Measurements from ENCODE around the gene FBXO42.
A peak's percentile ranks its signal among the peaks of the same experiment; 100 is the strongest.
"Not testable (repeated sequence)": the region's sequence is repeated elsewhere in the genome, so short reads cannot be mapped to it uniquely, and the experiment has no call there.

Gene FBXO42

GRCh38 chr1:16260814-16261213 is 91.5 kb downstream of the FBXO42 start:
- no peak for DNase-seq (ENCODE audit: low read depth)

DNA sequence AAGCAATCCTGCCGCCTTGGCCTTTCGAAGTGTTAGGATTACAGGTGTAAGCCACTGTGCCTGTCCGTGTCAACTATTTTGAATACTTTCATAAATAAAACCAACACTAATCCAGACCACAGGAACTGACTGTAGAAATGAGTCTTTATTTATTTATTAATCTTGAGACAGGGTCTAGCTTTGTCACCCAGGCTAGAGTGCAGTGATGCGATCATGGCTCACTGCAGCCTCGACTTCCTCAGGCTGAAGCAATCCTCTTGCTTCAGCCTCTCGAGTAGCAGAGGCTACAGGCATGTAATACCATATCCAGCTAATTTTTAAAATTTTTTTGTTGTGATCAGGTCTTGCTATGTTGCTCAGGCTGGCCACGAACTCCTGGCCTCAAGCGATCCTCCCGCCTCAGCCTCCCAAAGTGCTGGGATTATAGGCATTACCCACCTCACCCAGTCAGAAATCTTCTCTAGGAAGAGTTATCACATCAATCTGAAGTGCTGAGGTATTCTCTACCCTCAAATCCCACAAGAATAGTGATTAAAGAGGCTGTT is 93.6 kb downstream of the FBXO42 start:
- no peak for DNase-seq (ENCODE audit: low read depth)

GRCh38 chr1:16257968-16258367 is 94.3 kb downstream of the FBXO42 start:
- no peak for DNase-seq (ENCODE audit: low read depth)

DNA sequence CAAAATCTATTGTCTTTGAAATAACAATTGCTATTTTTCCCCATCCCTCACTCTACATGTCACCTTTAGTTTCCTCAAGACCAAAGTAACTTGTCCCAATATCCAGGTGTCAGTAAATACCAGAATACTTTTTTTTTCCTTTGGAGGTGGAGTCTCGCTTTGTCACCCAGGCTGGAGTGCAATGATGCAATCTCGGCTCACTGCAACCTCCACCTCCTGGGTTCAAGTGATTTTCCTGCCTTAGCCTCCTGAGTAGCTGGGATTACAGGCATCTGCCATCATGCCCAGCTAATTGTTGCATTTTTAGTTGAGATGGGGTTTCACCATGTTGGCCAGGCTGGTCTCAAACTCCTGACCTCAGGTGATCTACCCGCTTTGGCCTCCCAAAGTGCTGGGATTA is 94.7 kb downstream of the FBXO42 start:
- DNase-seq (ENCODE audit: low read depth) = not testable (repeated sequence)

- no peak for DNase-seq (ENCODE audit: low read depth)
These were observed 95.8 kb downstream of the FBXO42 start for GRCh38 chr1:16256478-16256877.

GRCh38 chr1:16254263-16254928 is 97.9 kb downstream of the FBXO42 start:
- no peak for DNase-seq (ENCODE audit: low read depth)

DNA sequence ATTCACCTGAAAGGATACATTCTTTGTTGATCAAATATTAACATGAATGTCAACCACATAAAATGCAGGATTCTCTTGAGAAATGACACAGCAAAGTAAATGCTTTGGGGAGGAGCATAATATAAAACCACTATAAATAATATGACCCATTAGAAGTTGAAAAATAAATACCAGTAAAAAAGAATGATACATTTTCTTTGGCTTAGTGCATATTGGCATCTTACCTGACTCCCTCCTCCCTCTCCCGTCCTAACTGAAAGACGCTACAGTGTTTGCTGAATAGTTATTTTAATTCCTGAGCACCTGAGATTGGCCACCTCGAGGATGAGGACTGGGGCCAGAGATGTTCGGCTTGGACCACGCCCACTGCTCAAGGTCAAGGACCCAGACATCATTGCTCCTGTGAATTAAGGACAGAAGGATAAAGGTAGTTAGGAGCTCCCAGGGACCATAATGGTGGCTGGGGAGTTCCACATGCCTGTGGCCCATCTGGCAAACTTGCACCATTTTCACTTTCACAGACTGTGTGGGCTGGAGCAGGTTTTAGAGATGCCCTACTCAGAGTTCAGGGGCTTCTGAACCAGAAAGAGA is 98.9 kb downstream of the FBXO42 start:
- no peak for DNase-seq (ENCODE audit: low read depth)

DNA sequence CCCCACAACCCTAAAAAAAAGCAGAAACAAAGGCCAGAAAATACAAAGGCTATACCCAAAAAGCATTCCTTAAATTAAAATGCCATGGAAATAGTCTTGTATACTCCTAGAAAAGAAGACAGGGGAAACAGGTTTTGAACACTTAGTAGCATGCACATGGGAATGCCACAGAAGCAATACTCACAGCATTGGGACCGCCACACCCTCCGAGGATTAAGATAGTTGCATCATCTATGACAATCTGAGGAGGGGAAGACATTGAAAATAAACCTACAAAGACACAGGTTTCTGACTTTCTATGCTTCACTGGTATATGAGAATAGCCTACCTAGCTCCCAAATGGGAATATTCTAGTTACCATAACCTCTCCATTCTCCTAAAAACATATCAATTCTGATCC is 99.4 kb downstream of the FBXO42 start:
- DNase-seq (ENCODE audit: low read depth) = no peak

DNA sequence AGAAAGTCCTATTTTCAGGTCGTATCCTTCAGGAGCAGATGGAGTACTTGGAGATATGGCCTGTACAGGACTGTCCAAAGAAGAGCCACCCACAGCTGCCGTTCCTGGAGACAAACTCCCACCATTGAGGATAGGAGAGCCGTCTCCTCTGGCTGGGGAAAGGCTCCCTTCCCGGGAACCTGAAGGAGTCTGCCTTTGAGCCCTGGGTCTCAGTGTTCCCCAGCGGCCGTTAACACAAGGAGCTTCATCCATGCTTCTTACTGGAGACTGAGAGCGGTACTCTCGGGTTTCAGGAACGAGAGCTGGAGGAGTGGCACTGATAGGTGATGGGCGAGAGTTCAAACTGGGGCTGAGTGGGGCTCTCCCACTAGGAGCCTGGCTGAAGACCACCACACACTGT is 100.9 kb downstream of the FBXO42 start:
- no peak for DNase-seq (ENCODE audit: low read depth)

GRCh38 chr1:16250524-16251251 is 101.6 kb downstream of the FBXO42 start:
- no peak for DNase-seq (ENCODE audit: low read depth)

- DNase-seq (ENCODE audit: low read depth) = no peak
These were observed 102.6 kb downstream of the FBXO42 start for GRCh38 chr1:16249596-16250241.

- peak; percentile 88 for DNase-seq (ENCODE audit: low read depth)
These were observed 103.4 kb downstream of the FBXO42 start for GRCh38 chr1:16248603-16249516.

DNA sequence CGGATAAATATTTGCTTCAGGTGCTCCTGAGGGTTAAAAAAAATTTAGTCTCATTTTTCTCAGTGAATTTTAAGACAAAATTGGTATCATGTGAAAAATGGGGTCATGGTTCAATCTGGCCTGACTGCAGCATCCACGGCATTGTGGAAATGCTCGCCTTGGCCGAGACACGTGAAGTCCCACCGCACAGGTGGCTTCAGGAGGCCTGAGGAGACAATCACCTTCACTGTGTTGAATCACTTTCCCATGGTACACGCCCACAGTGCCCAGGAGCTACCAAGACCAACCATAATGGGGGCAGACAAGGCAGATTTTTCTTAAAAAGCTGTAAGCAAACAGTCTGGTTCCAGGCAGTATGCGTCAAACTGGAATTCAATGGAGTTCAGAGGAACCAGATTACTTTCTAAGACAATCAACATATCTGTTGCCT is 104.3 kb downstream of the FBXO42 start:
- no peak for DNase-seq (ENCODE audit: low read depth)

GRCh38 chr1:16247441-16247840 is 104.8 kb downstream of the FBXO42 start:
- DNase-seq (ENCODE audit: low read depth) = no peak

DNA sequence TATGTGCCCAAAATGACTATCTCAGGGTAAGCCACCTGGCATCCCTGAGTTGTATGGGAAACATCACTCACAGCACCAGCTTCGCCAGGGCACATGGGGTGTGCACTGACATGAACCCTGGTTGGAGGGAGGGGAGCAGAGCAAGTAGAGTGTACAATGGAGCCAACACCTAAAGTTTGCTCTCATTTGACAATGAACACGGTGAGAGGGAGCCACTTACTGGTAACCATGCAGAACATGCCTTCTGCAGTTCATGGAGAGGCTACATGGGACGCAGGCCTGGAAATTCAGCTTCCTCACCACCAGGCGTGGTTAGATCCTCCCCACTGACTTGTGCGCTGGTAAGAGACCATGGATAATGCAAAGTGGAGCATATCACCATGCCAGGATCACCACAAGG is 105.3 kb downstream of the FBXO42 start:
- DNase-seq (ENCODE audit: low read depth) = no peak

- DNase-seq (ENCODE audit: low read depth) = not testable (repeated sequence)
These were observed 106.0 kb downstream of the FBXO42 start for GRCh38 chr1:16246239-16246638.

GRCh38 chr1:16245476-16246196 is 106.6 kb downstream of the FBXO42 start:
- DNase-seq (ENCODE audit: low read depth) = no peak

- no peak for DNase-seq (ENCODE audit: low read depth)
These were observed 107.5 kb downstream of the FBXO42 start for GRCh38 chr1:16244650-16245285.

DNA sequence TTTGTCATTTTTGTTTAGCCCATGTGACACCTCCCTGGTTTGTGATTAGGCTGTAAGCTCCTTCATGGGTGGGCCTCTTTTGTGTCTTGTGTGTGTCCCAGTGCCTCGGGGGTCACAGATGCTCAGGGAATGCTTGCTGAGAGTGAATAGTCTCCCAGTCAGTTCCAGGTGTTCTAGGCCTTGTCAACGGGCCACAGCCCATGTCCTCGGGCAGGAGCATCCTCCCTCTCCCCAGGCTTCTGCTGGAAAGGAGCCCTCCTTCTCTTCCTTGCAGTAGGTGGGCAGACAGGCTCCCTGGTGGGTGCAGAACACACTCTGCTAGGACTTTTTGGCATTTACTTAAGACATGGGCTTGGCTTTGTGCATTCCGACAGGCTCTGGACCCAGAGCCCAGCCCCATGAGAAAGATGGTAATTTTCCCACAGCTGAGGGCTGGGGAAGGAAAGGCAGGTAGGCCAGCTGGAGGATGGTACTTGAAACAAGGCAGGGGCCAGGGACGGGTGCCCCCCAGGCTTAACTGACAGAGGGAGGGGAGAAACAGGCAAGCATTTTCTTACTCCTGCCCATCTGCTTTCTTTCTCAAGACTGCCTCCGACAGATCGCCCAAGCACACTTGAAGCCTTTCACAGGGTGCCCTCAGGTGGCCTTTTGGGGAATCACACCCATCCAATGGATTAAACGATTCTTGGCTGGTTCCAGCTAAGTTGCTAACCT is 108.2 kb downstream of the FBXO42 start:
- DNase-seq (ENCODE audit: low read depth) = no peak

DNA sequence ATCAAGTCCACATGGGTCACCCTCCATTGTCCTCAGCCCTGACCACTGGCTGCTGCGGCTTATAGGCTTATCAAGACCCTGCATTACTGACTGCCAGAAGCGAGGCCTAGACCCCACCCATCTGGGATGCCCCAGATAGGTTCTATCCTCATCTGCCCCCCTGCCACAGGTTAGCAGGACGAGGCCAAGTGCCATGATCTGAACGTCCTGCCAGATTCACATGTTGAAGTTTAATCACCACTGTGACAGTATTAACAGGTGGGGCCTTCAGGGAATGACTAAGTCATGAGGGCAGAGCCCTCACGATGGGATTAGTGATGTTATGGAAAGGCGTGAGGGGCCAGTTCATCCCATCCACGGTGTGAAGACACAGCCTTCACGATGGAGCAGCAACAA is 109.1 kb downstream of the FBXO42 start:
- DNase-seq (ENCODE audit: low read depth) = no peak

Measured in CMK (cell line).